HEK293 (cell line): ENCODE measurements around the gene ZFHX3.

ENCODE experiments used
- CTCF ChIA-PET: fragments of 350-600 bp; formaldehyde crosslinking; extraction: SDS; loops from one replicate; lab custom pipeline; 2021; ENCODE audit warnings: antibody characterized with exemption; lab: Yijun Ruan, JAX
- POLR2A ChIA-PET: fragments of 300-600 bp; formaldehyde crosslinking; extraction: SDS; loops from one replicate; lab custom pipeline; 2020; ENCODE audit warnings: antibody characterized with exemption, inconsistent platforms; lab: Yijun Ruan, JAX
- H3K27ac ChIP-seq: fragments of 200-500 bp; sonication (Bioruptor generic); 2 replicates; pipeline ENCODE4 v1.5.1; 2014; ENCODE audit warnings: low read depth, low read length, control low read depth, inconsistent platforms; ENCODE audit errors: extremely low read depth
- H3K36me3 ChIP-seq, 2 experiments: fragments of 200-500 bp in 1 of 2; sonication (Bioruptor generic) in 1 of 2; 1 replicate in 1 of 2; 2 replicates in 1 of 2; pipeline ENCODE4 v1.5.1; 2014 to 2017; ENCODE audit warnings: inconsistent platforms in 2 of 2, low read length in 2 of 2; ENCODE audit not compliant: control insufficient read depth in 2 of 2, insufficient read depth in 1 of 2
- H3K4me1 ChIP-seq: fragments of 200-500 bp; sonication (Bioruptor generic); 2 replicates; pipeline ENCODE4 v1.5.1; 2014; ENCODE audit warnings: mild to moderate bottlenecking, low read length, inconsistent platforms; ENCODE audit not compliant: control insufficient read depth, insufficient read depth
- H3K4me3 ChIP-seq: 2 replicates; pipeline ENCODE4 v1.5.1; 2011; ENCODE audit warnings: low read depth, mild to moderate bottlenecking, control low read depth, low read length, moderate library complexity
- H3K9me3 ChIP-seq: fragments of 200-500 bp; sonication (Bioruptor generic); 2 replicates; pipeline ENCODE4 v1.5.1; 2014; ENCODE audit warnings: low read depth, low read length, inconsistent platforms; ENCODE audit not compliant: control insufficient read depth, insufficient read depth
- EGR2 ChIP-seq: fragments of 450-650 bp; formaldehyde crosslinking; IDR thresholded peaks from 2 replicates; pipeline ENCODE4 v1.5.1; 2016; ENCODE audit warnings: low read depth, missing biosample characterization, missing genetic modification characterization
- GLIS2 ChIP-seq: fragments of 450-650 bp; formaldehyde crosslinking; IDR thresholded peaks from 2 replicates; pipeline ENCODE4 v1.5.1; 2016; ENCODE audit warnings: missing biosample characterization, missing genetic modification characterization
- ZBTB11 ChIP-seq: fragments of 450-650 bp; formaldehyde crosslinking; conservative IDR thresholded peaks from 2 replicates; pipeline ENCODE4 v1.5.1; 2016; ENCODE audit warnings: low read depth, missing biosample characterization, missing genetic modification characterization
- ZBTB17 ChIP-seq: fragments of 450-650 bp; formaldehyde crosslinking; IDR thresholded peaks from 2 replicates; pipeline ENCODE4 v1.5.1; 2016; ENCODE audit warnings: missing biosample characterization, missing genetic modification characterization
- ZBTB44 ChIP-seq: fragments of 450-650 bp; IDR thresholded peaks from 2 replicates; pipeline ENCODE4 v1.5.1; 2018; ENCODE audit warnings: missing biosample characterization, mild to moderate bottlenecking, missing genetic modification characterization
- ZBTB7A ChIP-seq: fragments of 450-650 bp; formaldehyde crosslinking; IDR thresholded peaks from 2 replicates; pipeline ENCODE4 v1.5.1; 2016; ENCODE audit warnings: low read depth, missing biosample characterization, missing genetic modification characterization
- ZNF138 ChIP-seq: fragments of 450-650 bp; formaldehyde crosslinking; IDR thresholded peaks from 2 replicates; pipeline ENCODE4 v1.5.1; 2016; ENCODE audit warnings: missing biosample characterization, missing genetic modification characterization, borderline replicate concordance
- ZNF211 ChIP-seq: fragments of 450-650 bp; formaldehyde crosslinking; IDR thresholded peaks from 2 replicates; pipeline ENCODE4 v1.5.1; 2016; ENCODE audit warnings: low read depth, missing biosample characterization, missing genetic modification characterization
- ZNF335 ChIP-seq: fragments of 450-650 bp; formaldehyde crosslinking; conservative IDR thresholded peaks from 2 replicates; pipeline ENCODE4 v1.5.1; 2016; ENCODE audit warnings: missing biosample characterization, missing genetic modification characterization
- ZNF416 ChIP-seq: fragments of 450-650 bp; formaldehyde crosslinking; IDR thresholded peaks from 2 replicates; pipeline ENCODE4 v1.5.1; 2016; ENCODE audit warnings: missing biosample characterization, missing genetic modification characterization
- ZNF473 ChIP-seq: fragments of 450-650 bp; formaldehyde crosslinking; IDR thresholded peaks from 2 replicates; pipeline ENCODE4 v1.5.1; 2017; ENCODE audit warnings: missing biosample characterization, missing genetic modification characterization
- ZNF561 ChIP-seq: fragments of 450-650 bp; IDR thresholded peaks from 2 replicates; pipeline ENCODE4 v1.5.1; 2018; ENCODE audit warnings: missing biosample characterization, missing genetic modification characterization, borderline replicate concordance
- ZNF654 ChIP-seq: fragments of 450-650 bp; formaldehyde crosslinking; IDR thresholded peaks from 2 replicates; pipeline ENCODE4 v1.5.1; 2016; ENCODE audit warnings: low read depth, missing biosample characterization, missing genetic modification characterization
- ZSCAN16 ChIP-seq: fragments of 450-650 bp; formaldehyde crosslinking; IDR thresholded peaks from 2 replicates; pipeline ENCODE4 v1.5.1; 2016; ENCODE audit warnings: missing biosample characterization, missing genetic modification characterization
- TF ChIP-seq, protein P1 (sequence below): fragments of 450-650 bp; formaldehyde crosslinking; IDR thresholded peaks from 2 replicates; pipeline ENCODE4 v1.5.1; 2017; ENCODE audit warnings: missing biosample characterization, missing genetic modification characterization
- TF ChIP-seq, protein P2 (sequence below): fragments of 450-650 bp; formaldehyde crosslinking; IDR thresholded peaks from 2 replicates; pipeline ENCODE4 v1.5.1; 2016; ENCODE audit warnings: missing biosample characterization, missing genetic modification characterization
- TF ChIP-seq, protein P3 (sequence below): fragments of 450-650 bp; formaldehyde crosslinking; IDR thresholded peaks from 2 replicates; pipeline ENCODE4 v1.5.1; 2017; ENCODE audit warnings: missing biosample characterization, missing genetic modification characterization

Gene ZFHX3

GRCh38 chr16:73050201-73051099 lies 2.5 kb upstream of the ZFHX3 start:
- ChIA-PET POLR2A (interaction anchor here (0.5 to 0.6 kb wide), 2 partner anchors 10 to 29 kb away, joined by 3 to 4 read pairs; no protein-coding TSS in a partner anchor), CTCF (interaction anchor here (0.6 to 1.7 kb wide), 8 partner anchors 19 to 983 kb away, joined by 3 to 10 read pairs (median 4); no protein-coding TSS in a partner anchor)
- no peak overlapping the region; the same call in 1 of the 2 replicates for H3K27ac ChIP-seq
- peaks cover 51% of the 10 kb centered on the region for H3K4me1 ChIP-seq
- H3K4me3 ChIP-seq, result no peak overlapping the region
- no peak for TF ChIP-seq ZNF473 (tag by site-specific recombination)
- TF ChIP-seq ZNF335 (tag by site-specific recombination), result 0 out of 2 replicates have a peak, but pooled peaks have one; percentile 26
- peak; percentile 44; the same call in 1 of the 2 replicates for TF ChIP-seq ZBTB17
- no peaks in the 10 kb centered on the region for H3K9me3 ChIP-seq
- H3K36me3 ChIP-seq, result no peaks in the 10 kb centered on the region

- Histone ChIP-seq H3K27ac (no peak overlapping the region), H3K4me1 (peaks cover 50% of the 10 kb centered on the region), H3K9me3 (no peaks in the 10 kb centered on the region), H3K36me3 (no peaks in the 10 kb centered on the region), H3K4me3 (no peak overlapping the region)
- ChIA-PET CTCF (interaction anchor here (0.6 to 1.7 kb wide), 5 partner anchors 50 to 218 kb away, joined by 3 to 10 read pairs (median 4); no protein-coding TSS in a partner anchor), POLR2A (interaction anchor here (0.5 kb wide), 1 partner anchor 28 kb away, joined by 4 read pairs; no protein-coding TSS in a partner anchor)
- TF ChIP-seq ZSCAN16 (tag by site-specific recombination) (no peak), ZNF211 (no peak), ZBTB7A (no peak), EGR2 (no peak), GLIS2 (no peak), ZNF561 (no peak), ZNF416 (tag by site-specific recombination) (no peak)
- TF ChIP-seq, protein P1, sequence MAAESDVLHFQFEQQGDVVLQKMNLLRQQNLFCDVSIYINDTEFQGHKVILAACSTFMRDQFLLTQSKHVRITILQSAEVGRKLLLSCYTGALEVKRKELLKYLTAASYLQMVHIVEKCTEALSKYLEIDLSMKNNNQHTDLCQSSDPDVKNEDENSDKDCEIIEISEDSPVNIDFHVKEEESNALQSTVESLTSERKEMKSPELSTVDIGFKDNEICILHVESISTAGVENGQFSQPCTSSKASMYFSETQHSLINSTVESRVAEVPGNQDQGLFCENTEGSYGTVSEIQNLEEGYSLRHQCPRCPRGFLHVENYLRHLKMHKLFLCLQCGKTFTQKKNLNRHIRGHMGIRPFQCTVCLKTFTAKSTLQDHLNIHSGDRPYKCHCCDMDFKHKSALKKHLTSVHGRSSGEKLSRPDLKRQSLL (tag by site-specific recombination), result no peak
These were observed 1.6 kb upstream of the ZFHX3 start for GRCh38 chr16:73049511-73049910.

- H3K4me1 ChIP-seq, result peaks cover 49% of the 10 kb centered on the region
- POLR2A ChIA-PET, result no interaction called here
- CTCF ChIA-PET, result interaction anchor here (0.6 to 1.7 kb wide), 6 partner anchors 54 to 1058 kb away, joined by 3 to 10 read pairs (median 4); no protein-coding TSS in a partner anchor
- H3K36me3 ChIP-seq, result no peaks in the 10 kb centered on the region
- peak overlapping the region; percentile 92 for H3K27ac ChIP-seq
- no peaks in the 10 kb centered on the region for H3K9me3 ChIP-seq
- H3K4me3 ChIP-seq, result no peak overlapping the region; the same call in 1 of the 2 replicates
- TF ChIP-seq ZBTB17 (0 out of 2 replicates have a peak, but pooled peaks have one; percentile 2), ZNF138 (tag by site-specific recombination) (no peak), ZBTB11 (no peak), ZBTB44 (tag by site-specific recombination) (no peak), ZNF654 (tag by site-specific recombination) (no peak)
- TF ChIP-seq, protein P2, sequence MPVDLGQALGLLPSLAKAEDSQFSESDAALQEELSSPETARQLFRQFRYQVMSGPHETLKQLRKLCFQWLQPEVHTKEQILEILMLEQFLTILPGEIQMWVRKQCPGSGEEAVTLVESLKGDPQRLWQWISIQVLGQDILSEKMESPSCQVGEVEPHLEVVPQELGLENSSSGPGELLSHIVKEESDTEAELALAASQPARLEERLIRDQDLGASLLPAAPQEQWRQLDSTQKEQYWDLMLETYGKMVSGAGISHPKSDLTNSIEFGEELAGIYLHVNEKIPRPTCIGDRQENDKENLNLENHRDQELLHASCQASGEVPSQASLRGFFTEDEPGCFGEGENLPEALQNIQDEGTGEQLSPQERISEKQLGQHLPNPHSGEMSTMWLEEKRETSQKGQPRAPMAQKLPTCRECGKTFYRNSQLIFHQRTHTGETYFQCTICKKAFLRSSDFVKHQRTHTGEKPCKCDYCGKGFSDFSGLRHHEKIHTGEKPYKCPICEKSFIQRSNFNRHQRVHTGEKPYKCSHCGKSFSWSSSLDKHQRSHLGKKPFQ (tag by site-specific recombination), result 0 out of 2 replicates have a peak, but pooled peaks have one; percentile 30
- TF ChIP-seq, protein P3, sequence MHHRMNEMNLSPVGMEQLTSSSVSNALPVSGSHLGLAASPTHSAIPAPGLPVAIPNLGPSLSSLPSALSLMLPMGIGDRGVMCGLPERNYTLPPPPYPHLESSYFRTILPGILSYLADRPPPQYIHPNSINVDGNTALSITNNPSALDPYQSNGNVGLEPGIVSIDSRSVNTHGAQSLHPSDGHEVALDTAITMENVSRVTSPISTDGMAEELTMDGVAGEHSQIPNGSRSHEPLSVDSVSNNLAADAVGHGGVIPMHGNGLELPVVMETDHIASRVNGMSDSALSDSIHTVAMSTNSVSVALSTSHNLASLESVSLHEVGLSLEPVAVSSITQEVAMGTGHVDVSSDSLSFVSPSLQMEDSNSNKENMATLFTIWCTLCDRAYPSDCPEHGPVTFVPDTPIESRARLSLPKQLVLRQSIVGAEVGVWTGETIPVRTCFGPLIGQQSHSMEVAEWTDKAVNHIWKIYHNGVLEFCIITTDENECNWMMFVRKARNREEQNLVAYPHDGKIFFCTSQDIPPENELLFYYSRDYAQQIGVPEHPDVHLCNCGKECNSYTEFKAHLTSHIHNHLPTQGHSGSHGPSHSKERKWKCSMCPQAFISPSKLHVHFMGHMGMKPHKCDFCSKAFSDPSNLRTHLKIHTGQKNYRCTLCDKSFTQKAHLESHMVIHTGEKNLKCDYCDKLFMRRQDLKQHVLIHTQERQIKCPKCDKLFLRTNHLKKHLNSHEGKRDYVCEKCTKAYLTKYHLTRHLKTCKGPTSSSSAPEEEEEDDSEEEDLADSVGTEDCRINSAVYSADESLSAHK, result no peak
These were observed 1.2 kb upstream of the ZFHX3 start for GRCh38 chr16:73049091-73049490.
